GM18499 (cell line): Measurements from ENCODE around the gene LHX6.

Experiments used
- ATAC-seq: cut with Tn5 transposase; IDR thresholded peaks from one replicate; pipeline ENCODE4 v1.9.1; 2021; ENCODE audit warnings: moderate number of reproducible peaks; ENCODE audit not compliant: insufficient read depth, unreplicated experiment

Gene LHX6

DNA sequence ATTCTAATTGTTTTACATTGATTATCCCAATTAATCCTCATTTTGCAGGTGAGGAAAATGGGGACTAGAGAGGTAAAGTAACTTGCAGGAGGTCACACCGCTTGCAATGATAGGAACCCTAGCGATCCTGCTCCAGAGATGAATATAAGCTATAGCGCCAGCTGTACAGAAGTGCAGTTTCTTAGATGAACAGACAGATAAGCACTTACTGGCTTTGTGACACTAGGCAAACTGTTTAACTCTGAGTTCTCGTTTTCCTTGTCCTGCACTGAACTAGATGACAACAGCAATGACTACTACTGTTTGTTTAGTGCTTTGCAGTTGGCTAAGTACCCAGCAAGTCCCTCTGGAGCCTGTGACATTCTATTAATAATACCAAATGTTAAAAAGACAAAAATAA, 11.1 kb downstream of the LHX6 start:
- ATAC-seq: no peak

DNA sequence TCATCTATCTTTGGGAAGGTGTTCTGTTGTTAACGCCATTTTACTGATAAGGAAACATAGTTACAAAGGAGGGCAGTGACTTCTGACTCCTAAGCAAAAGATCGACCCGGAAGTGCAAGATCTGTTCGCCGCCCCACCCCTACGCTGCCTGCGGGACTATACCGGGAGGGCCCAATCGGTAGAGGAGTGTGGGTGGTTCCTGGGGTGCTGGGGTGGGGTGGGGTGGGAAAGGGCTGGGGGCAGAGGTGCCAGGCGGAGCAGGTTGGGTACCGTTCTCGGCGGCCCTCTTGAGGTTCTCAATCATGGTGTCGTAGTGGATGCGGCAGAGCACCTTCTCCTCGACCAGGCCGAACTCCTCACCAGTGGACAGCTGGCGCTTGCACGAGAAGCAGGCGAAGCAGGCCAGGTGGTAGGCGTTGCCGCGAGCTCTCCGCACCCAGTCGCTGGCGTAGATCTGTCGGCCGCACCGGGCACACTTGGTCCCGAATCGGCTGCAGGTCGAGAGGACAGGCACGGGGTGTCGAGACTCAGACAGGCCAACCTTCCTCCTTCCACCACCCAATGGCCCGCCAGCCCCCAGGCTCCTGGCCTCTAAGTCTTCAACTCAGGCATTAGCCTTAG, 11.8 kb downstream of the LHX6 start:
- ATAC-seq: no peak

DNA sequence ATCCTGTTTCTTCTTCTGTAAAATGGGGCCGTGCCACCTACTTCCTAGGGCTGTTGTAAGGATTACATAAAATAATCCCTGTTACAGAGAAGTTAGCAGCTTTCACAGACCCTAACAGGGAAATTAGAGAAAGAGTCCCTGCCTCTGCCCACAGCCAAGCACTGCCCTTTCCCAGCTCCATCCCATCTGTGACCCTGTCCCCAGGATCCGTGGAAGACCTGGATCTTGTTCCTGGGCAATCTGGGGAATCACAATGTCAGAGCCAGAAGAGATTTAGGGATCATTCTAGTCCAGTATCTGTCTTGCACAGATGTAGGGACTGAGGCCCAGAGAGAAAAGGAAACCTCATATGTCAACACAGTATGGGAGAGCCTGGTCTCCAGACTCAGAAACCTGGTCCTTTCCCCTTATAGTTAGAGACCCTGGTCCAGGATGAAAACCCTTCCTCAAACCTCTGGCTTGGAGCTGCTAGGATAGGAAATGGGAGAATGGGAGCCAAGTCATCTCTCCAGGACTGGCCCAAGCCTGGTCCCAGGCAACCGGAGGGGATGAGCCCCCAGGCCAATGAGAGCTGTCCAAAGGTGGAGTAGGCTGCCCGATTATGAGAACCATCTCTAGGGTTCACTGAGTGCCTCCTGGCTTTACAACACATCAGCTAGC, 12.5 kb downstream of the LHX6 start:
- ATAC-seq: no peak

DNA sequence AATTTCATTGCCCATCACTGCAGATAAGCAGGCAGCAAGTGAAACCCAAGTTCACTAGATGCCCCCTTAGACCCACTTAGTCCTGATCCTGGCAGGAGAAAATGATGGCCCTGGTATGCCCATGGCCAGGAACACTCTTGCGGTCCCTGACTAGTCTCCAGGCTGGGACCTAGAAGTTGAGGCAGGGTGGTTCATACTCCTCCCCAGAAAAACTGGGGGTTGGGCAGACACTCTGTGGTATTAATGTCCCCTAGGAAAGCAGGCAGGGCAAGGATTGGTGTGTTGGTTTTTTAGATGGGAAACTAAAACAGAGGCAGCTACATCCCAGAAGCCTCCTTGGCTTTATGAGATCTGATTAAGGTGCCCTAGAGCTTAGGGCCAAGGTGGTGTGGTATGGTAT, 13.1 kb downstream of the LHX6 start:
- ATAC-seq: no peak

DNA sequence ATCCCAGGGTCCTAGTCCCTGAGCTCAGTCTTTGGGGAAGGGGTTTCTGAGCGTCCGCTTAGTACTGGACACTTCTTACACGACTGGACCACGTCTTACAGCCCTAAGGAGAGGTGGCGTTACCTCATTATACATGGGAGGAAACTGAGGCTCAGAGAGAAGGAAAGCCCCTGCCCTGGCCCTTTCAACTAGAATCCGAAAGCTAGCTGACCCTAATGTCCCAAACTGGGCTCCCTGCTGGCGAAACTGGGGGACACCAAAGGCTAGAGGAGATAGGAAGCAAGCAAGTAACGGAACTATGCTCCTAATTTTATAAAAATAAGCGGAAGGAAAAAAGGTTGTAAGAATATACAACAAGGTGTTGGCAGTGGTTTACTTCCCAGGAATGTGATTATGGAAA, 14.2 kb downstream of the LHX6 start:
- ATAC-seq: no peak

DNA sequence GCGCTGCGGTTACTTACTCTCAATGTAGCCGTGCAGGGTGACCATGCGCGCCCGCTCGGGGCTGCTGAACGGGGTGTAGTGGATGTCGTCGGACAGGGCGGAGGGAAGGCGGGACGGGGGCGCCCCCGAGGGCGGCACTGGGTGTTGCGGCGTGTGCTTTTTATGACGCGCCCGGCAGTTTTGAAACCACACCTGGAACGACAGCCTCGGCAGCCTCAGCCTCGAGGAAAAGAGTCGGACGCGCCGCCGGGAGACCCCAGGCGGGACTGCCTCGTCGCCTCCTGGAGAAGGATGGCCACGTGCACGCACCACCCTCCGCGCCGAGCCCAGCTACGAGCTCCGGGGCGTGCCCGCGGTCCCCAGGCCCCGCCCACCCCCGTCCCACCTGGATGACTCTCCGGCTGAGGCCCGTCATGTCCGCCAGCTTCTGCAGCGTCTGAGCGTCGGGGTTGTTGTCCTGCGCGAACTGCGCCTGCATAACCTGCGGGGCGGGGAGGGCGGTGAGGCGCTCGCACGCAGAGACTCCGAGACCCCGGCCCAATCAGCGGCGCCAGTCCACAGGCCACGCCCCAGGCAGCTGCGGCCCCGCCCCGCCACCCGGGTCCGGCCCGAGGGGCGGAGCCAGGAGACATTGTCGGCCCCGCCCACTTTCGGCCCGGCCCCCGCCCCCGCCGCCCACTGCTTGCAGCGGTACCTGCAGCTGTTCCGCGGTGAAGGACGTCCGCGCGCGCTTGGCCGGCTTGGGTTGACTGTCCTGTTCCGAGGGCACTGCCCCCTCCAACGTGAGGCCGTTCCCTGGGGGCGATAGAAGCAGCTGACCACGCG, 15.0 kb downstream of the LHX6 start:
- no peak for ATAC-seq

DNA sequence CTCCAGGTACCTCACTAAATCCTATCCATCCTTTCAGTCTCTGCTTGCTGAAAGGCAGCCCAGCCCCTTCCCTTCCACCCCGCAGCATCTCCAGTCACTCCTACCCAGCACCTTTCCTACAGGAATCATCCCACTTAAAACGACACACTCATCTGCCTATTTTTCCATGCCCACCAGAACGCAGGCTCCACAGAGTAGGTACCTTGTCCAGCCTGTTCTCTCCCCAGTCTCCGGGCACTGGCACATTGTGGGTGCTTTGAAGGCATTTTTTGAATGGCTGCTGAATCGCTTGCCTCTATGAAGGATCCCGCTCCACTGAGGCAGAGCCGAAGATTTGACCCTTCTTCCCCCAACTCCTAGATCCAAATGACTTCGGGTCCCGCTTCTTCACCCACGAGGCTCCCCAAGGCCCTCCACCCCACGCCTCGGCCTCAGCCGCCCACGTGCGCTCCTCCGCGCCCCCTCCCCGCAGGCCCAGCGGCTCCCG, 15.6 kb downstream of the LHX6 start:
- no peak for ATAC-seq

DNA sequence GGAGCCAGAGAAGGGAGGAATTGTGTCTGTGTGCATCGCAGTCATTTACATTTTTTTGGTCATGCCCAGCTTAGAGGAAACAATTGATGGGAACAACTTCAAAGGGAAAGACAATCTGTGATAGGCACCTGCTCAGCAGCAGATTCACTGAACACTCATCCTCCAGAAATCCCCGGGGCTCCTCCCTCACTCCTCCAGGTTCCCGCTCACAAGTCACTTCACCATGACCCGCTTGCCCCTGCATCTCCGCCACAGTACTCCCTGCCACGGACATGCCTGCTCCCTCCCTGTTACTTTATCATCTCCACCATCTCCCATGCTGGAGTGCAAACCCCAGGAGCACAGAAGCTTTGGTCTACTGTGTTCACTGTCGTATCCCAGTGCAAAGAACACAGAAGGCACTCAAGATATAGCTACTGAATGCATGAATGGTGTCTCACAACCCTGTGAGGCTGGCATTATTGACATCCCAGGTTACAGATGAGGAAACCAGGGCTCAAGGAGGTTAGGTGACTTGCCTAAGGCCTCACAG, 16.2 kb downstream of the LHX6 start:
- no peak for ATAC-seq

DNA sequence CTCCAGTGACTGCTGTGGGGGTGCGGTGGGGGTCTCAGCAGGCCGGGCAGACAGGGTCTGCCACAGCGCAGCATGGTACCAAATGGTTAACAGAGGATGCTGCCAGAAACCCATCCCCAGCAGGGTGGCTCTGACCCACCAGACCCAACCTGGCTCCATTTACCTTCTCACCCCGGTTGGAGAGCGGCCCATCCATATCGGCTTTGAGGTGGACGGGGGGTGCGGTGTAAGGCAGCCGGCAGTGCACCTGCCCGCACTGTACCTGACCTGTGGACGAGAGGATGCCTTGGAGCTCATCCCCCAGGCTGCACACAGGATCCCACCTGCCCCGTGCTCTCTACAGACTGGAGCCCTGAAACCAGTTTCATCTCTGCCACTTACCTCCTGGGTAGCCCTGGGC, 19.3 kb downstream of the LHX6 start:
- no peak for ATAC-seq

DNA sequence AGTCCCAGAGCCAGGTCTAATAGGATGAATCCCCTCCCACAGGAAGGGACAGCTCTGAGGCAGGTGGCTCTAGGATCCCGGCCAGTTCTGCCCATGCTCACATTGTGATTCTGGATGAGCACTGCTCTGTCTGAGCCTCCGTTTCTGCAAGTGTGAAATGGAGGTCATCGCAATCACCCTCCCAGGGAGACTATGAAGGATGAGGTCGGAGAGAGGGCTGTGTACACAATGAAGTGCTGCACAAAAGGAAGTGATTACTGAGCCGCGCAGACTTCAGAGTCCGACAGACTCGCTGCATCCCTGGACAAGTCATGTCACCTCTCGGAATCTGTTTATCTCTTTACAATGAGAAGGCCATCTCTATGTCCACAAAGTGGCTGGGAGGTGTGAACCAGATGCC, 21.7 kb downstream of the LHX6 start:
- ATAC-seq: no peak

DNA sequence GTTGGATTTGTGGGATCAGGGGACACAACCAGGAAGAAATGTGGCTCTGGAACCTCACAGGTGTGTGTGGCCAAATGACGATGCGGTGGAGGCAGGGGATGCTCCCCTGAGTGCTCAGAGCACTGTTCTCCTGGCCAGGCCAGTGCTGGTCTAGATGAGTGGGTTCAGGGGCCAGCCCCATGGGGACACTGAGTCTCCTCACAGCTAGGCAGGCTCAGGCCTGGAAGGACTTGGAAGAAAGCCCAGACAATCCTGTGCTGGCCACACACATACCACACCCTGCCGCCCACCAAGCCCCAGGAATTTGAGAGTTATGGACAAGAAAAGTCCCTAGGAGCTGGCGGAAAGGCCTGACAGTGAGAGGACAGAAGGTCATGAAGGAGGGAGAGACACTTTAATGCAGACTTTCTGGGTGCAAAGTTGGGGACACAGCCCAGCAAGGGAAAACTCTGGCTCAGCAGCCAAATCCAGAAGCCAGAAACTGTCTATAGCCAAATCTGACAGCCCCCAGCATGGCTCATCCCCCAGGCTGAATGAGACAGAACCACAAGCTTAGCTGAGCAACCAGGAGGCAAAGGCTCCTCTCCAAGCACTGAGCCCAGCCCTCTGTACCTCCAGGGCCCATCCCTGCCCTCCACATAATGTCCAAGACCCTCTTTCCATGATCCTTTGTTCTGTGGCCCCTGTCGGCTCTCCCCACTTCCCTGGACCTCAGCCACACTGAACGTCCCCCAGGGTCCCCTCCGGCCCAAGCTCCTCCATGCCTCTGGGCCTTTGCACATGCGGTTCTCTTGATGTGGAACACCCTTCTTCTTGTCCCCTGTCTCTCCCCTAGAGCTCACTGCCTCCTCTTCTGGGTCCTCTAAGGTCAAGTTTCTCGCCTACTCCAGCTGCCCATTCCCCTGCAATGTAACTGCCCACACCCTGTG, 22.4 kb downstream of the LHX6 start:
- ATAC-seq: no peak

DNA sequence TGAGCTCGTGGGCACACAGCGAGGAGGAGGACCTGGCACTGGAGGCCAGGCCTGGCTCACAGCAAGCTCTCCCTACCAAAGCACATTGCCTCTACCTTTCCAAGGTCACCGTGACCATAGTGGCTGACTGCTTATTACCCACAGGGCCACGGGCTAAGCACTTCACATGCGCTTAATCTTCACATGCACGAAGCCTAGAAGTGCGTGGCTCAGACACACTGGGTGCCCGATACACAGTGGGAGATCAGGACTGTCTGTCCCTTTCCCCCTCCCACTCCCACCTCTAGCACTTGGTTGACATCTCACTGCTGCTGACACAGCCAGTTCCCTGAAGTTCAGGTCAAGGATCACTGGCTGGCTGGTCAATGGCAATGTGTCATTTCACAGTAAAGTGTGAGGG, 23.6 kb downstream of the LHX6 start:
- no peak for ATAC-seq

DNA sequence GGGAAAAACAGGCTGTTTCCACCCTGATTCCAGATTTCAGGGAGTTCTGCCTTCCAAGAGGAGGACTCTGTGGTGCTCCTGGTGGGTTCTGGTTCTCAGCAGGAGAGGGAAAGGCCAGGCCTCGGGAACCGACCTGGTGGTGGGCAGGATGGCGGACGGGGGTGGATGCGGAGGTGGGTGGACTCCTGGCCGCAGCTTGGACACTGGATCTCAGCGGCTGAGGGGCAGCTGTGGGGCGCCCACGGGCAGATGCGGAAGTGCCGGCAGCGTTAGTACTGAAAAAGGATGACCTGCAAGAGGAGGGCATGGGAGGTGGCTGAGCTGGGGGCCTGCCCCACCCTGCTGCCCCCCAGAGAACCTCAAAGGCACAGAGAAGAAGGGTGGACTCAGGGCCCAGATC, 24.3 kb downstream of the LHX6 start:
- no peak for ATAC-seq

DNA sequence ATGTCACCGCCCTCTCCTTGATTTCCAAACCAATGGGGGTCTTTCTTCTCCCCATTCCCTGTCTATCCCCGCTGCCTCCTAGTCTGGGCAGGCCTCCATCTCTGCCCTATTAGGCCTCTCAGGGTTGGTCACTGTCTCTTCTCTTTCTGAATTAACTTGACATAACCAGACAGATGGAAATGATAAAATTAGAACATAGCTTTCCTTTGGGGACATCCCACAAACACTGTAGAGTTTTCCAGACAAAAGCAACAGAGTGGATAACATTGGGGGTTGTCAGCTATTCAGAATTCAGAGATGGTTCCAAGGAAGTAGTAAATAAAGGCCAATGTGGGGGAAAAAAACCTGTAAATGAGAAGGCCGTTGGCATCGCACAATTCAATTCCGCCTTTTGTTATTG, 24.7 kb downstream of the LHX6 start:
- no peak for ATAC-seq

DNA sequence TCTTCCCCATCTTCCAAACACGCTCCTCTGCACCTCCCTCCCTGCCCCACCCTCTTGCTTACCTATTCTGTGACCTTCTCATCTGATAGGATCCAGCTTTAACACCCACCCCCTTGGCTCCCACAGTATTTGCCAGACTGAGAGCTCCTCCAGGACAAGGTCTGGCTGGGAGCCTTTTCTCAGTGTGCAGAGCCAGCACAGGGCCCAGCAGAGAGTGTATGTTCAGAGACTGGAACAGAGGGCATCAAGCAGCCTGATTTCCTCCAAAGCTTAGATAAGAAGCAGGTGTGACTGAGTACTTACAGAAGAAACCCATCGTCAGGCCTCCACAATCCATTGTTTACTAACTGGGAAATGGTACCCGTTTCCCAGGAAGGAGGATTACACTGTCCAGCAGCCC, 26.6 kb downstream of the LHX6 start:
- no peak for ATAC-seq

DNA sequence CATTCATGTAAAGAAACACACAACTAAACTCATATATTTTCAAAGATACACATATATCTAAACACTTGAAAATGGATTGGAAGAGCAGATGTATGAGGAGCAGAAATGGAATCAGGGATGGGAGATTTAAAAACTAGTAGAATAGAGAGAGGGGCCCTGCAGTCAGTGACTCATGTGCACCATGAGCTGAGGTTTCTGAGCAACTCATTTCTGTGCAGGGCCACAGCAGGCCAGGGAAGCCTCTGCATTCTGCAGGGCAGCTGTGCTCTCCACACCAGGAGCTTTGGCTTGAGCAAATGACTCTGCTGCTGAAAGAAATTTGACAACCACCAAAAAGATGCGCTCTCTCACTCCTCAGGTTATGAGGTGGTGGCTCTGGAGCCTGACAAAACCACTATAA, 27.1 kb downstream of the LHX6 start:
- no peak for ATAC-seq

DNA sequence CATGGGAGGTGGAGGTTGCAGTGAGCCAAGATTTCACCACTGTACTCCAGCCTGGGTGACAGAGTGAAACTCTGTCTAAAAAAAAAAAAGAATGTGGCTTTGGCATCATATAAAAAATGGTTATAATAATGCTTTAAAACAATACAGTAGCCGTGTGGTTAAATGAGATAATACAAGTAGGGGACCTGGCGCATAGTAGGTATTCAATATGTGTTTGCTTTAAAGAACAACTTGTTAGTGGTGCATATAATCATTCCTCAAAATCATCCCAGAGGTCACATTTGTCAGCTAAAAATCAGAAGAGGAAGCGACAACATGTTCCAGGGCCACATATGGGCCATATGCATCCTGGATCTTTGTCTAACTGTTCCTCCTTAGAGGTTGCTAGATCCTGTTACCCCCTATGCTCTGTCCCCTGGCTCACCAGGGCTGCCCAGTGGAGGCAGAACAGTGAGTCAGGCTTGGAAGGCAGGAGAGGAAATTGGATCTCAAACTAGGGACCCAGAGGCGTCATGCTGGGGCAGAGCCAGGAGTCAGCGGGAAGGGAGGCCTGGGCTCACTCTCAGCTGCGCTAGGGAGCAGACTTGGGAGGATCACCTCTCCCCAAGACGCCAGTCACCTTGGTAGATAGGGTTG, 27.7 kb downstream of the LHX6 start:
- no peak for ATAC-seq

DNA sequence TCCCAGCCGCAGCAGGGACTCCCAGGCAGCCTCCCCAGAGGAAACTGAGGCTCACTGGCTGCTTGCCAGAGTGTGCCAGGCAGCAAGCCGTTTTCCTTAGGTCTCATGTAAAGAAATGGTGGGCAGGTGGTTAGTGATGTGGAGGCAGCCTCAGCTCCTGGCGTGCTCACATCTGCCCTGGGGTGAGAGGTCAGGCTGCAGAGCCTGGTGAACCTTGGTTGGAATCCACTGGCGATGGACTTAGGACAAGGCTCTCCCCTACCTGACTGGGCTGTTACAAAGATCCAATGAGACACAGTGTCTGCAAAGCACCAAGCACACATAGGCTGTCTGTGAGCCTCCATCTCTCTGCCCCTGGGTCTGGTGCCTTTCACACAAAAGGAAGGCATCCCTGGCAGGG, 30.9 kb downstream of the LHX6 start:
- ATAC-seq: no peak

DNA sequence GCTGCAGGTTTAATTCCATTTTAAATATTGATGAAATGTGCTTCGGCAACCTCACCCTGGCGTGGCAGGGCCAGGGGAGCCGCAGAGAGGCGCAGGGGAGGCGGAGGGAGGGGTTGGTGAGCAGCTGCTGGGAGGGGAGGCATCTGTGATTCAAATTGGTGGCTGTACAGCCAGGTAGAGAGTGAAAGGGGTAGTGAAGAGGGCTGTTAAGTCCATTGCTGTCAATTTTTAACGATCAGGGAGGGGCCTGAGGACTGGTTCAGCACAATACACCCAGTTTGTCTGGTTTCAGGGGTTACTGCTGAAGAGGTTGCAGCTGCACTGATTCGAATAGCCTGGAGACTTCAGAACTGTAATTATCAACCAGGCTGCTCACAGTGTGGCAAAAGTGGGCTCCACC, 31.3 kb downstream of the LHX6 start:
- no peak for ATAC-seq

DNA sequence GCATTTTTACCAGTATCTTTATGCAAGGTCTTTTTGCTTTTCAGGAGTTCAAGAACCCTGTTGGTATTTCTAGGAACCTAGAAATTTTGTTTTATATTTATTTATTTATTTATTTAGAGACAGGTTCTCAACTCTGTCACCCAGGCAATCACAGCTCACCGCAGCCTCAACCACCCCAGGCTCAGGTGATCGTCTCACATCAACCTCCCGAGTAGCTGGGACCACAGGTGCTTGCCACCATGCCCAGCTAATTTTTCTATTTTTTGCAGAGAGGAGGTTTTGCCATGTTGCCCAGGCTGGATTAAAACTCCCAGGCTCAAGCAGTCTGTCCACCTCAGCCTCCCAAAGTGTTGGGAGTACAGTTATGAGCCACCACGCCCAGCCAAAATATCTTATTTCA, 32.9 kb downstream of the LHX6 start:
- no peak for ATAC-seq
